Esophagus muscularis mucosa (tissue), 4 donors: ENCODE results near the gene SHH. TPM values are rescaled to one million over a fixed set of nuclear protein-coding genes. Genes with fewer than 3 reads are reported as not detected.
A peak's percentile ranks its signal among the peaks of the same experiment; 100 is the strongest.

ENCODE experiments used
- DNase-seq: peaks from one replicate; pipeline ENCODE4 v3.0.0-alpha.2; 2017; ENCODE audit errors: extremely low spot score
- H3K27ac ChIP-seq, 4 donors: fragments of 200-600 bp; sonication (generic); replicated peaks in 1 of 4; 1 replicate in 3 of 4; 2 replicates in 1 of 4; pipeline ENCODE4 v1.5.1; 2016 to 2019; ENCODE audit warnings: mild to moderate bottlenecking in 1 of 4
- H3K27me3 ChIP-seq, 4 donors: fragments of 200-600 bp; sonication (generic); one replicate each; pipeline versions ENCODE4 v1.5.1 to v1.6.0; 2016 to 2019
- H3K36me3 ChIP-seq, 4 donors: fragments of 200-600 bp; sonication (generic); one replicate each; pipeline ENCODE4 v1.5.1; 2016 to 2019
- H3K4me1 ChIP-seq, 4 donors: fragments of 200-600 bp; sonication (generic); one replicate each; pipeline ENCODE4 v1.5.1; 2016 to 2019
- H3K4me3 ChIP-seq, 4 donors: fragments of 200-600 bp; sonication (generic); 1 replicate in 2 of 4; 2 replicates in 2 of 4; pipeline ENCODE4 v1.5.1; 2016 to 2019; ENCODE audit warnings: mild to moderate bottlenecking in 4 of 4, moderate library complexity in 1 of 4
- H3K9me3 ChIP-seq, 4 donors: fragments of 200-600 bp; sonication (generic); 1 replicate in 3 of 4; 2 replicates in 1 of 4; pipeline ENCODE4 v1.5.1; 2016 to 2019
- EP300 ChIP-seq: sonication (generic); formaldehyde crosslinking; IDR thresholded peaks from one replicate; pipeline ENCODE4 v1.6.1; 2017; ENCODE audit warnings: antibody characterized with exemption
- POLR2A ChIP-seq: fragments of 450-650 bp; IDR thresholded peaks from one replicate; pipeline ENCODE4 v1.6.1; 2017; ENCODE audit warnings: antibody characterized with exemption, moderate library complexity, mild to moderate bottlenecking, low read depth
- POLR2AphosphoS5 ChIP-seq, 2 donors: sonication (generic); formaldehyde crosslinking; IDR thresholded peaks; one replicate each; pipeline ENCODE4 v1.6.1; 2017; ENCODE audit warnings: antibody characterized with exemption in 2 of 2
- WGBS: methylation state at CpG from one replicate; pipeline ENCODE4 v1.1.5; 2018; 5-methylcytosine and 5-hydroxymethylcytosine counted together
- intact Hi-C: fragments of 100-400 bp; cut with DNase I; formaldehyde crosslinking; loops from one replicate; pipeline ENCODE4 v1.15.1; 2023
- total RNA-seq, 4 donors: library from RNA; depleted of rRNA; stranded (reverse); fragments of >200 nt; gene quantifications; one replicate each; pipeline versions ENCODE4 v1.1.0 to v1.2.1, GENCODE V29; 2016
- TF ChIP-seq, protein P1 (sequence below), 3 experiments: fragments of 200-600 bp in 2 of 3; fragments of 450-650 bp in 1 of 3; sonication (generic) in 2 of 3; IDR thresholded peaks; one replicate each; pipeline ENCODE4 v1.5.1; 2017 to 2019; ENCODE audit warnings: antibody characterized with exemption in 3 of 3, mild to moderate bottlenecking in 2 of 3, moderate library complexity in 1 of 3

Gene SHH
- total RNA-seq, 4 donors from 2014 or later = not detected

GRCh38 chr7:155851892-155852291 lies 39.6 kb upstream of the SHH start:
- WGBS = 93% methylated on average over 2 of the region's 5 CpGs
- Histone ChIP-seq H3K27ac (no peak overlapping the region), H3K4me3 (no peak overlapping the region), H3K36me3 (no peaks in the 10 kb centered on the region), H3K4me1 (no peaks in the 10 kb centered on the region), H3K9me3 (peaks cover 0 to 16% (median 8%) of the 10 kb centered on the region in 4 donors), H3K27me3 (peaks cover 0 to 35% (median 0%) of the 10 kb centered on the region in 4 donors)
- TF ChIP-seq, protein P1, sequence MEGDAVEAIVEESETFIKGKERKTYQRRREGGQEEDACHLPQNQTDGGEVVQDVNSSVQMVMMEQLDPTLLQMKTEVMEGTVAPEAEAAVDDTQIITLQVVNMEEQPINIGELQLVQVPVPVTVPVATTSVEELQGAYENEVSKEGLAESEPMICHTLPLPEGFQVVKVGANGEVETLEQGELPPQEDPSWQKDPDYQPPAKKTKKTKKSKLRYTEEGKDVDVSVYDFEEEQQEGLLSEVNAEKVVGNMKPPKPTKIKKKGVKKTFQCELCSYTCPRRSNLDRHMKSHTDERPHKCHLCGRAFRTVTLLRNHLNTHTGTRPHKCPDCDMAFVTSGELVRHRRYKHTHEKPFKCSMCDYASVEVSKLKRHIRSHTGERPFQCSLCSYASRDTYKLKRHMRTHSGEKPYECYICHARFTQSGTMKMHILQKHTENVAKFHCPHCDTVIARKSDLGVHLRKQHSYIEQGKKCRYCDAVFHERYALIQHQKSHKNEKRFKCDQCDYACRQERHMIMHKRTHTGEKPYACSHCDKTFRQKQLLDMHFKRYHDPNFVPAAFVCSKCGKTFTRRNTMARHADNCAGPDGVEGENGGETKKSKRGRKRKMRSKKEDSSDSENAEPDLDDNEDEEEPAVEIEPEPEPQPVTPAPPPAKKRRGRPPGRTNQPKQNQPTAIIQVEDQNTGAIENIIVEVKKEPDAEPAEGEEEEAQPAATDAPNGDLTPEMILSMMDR (IDR thresholded peaks at IDR 0.05) = no peak
- TF ChIP-seq EP300 = no peak
- no peak for TF ChIP-seq POLR2A
- TF ChIP-seq POLR2AphosphoS5 (IDR thresholded peaks at IDR 0.05) = no peak
- peak; percentile 64 for DNase-seq
- intact Hi-C loops = no loop called here

DNA sequence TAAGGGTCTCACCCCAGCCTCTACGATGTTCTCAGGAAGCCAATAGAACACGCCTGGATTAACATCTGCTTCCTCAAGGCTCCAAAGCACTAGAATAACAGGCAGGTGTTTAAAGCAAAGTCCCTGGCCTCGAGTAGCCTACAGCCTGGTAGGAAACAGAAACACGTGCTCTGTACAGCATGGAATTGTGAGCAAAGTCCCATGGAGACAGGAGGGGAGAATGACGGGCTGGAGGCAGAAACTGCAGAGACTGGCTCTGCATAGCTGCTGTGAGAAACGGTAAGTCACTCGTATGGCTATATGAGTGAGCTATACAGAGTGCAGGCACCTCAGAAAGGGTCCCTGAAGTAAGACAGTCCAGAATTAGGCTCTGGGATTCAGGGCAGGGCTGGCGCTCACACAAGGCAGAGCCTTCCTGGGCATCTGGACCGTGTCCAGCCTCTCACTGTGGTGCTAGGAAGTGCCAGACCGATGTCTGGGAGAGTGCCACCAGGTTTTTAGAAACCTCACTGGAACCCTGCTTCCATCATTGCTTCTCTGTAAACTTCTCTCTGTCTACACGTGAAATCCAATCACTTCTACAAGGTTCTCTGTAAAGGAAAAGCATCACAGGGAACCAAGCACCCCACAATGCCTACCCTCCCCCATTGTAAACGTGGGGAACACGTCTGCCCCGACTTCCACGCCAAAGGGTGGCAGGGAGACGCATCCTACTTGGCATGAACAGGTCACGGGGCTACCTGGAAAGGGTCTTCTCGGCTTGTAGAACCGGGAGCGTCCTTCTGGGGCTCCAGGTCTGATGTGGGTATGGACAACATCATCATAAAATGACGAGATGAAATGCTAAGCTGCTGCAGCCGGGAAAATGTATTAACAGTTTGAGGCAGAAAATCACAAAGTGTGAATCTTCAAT lies 38.8 kb upstream of the SHH start:
- no peak overlapping the region for H3K4me3 ChIP-seq
- DNase-seq = no peak
- TF ChIP-seq, protein P1 (IDR thresholded peaks at IDR 0.05) = no peak
- TF ChIP-seq EP300 = no peak
- TF ChIP-seq POLR2AphosphoS5 (IDR thresholded peaks at IDR 0.05) = no peak
- TF ChIP-seq POLR2A = no peak
- no peaks in the 10 kb centered on the region for H3K4me1 ChIP-seq
- peaks cover 0 to 16% (median 8%) of the 10 kb centered on the region in 4 donors for H3K9me3 ChIP-seq
- no peaks in the 10 kb centered on the region for H3K36me3 ChIP-seq
- peaks cover 0 to 30% (median 0%) of the 10 kb centered on the region in 4 donors for H3K27me3 ChIP-seq
- 68% methylated on average over 22 of the region's 22 CpGs for WGBS
- intact Hi-C loops = no loop called here
- no peak overlapping the region for H3K27ac ChIP-seq

GRCh38 chr7:155850001-155850436 lies 37.8 kb upstream of the SHH start:
- no peaks in the 10 kb centered on the region for H3K4me1 ChIP-seq
- WGBS = 90% methylated on average over 3 of the region's 5 CpGs
- H3K4me3 ChIP-seq = no peak overlapping the region
- H3K9me3 ChIP-seq = peaks cover 0 to 11% (median 6%) of the 10 kb centered on the region in 4 donors
- no peak for DNase-seq
- H3K27ac ChIP-seq = no peak overlapping the region
- H3K36me3 ChIP-seq = no peaks in the 10 kb centered on the region
- intact Hi-C loops = no loop called here
- H3K27me3 ChIP-seq = peaks cover 0 to 39% (median 0%) of the 10 kb centered on the region in 4 donors
- TF ChIP-seq, protein P1 (IDR thresholded peaks at IDR 0.05) = no peak
- no peak for TF ChIP-seq EP300
- TF ChIP-seq POLR2AphosphoS5 (IDR thresholded peaks at IDR 0.05) = no peak
- no peak for TF ChIP-seq POLR2A

- intact Hi-C loops = no loop called here
- Histone ChIP-seq H3K36me3 (no peaks in the 10 kb centered on the region), H3K27me3 (peaks cover 0 to 50% (median 0%) of the 10 kb centered on the region in 4 donors), H3K4me1 (no peaks in the 10 kb centered on the region), H3K27ac (no peak overlapping the region), H3K4me3 (no peak overlapping the region), H3K9me3 (peaks cover 0 to 4% (median under 1%) of the 10 kb centered on the region in 4 donors)
- TF ChIP-seq EP300 (no peak), POLR2A (no peak)
- TF ChIP-seq, protein P1 (IDR thresholded peaks at IDR 0.05) = no peak
- 57% methylated on average over 14 of the region's 18 CpGs for WGBS
- DNase-seq = no peak
Measured at GRCh38 chr7:155848691-155849669, 36.7 kb upstream of the SHH start.
